Measurements from ENCODE around the gene PLAA.
A peak's percentile ranks its signal among the peaks of the same experiment; 100 is the strongest.

The PLAA gene

GRCh38 chr9:26955222-26955903, 8.3 kb upstream of the PLAA start:
- peak; percentile 81 for TF ChIP-seq SCRT2 (tag by site-specific recombination; IDR thresholded peaks at IDR 0.05)
- no peak for TF ChIP-seq ZNF16 (tag by site-specific recombination; IDR thresholded peaks at IDR 0.05; ENCODE audit: low read depth)
- peak; percentile 58 for TF ChIP-seq SP2 (tag by site-specific recombination; IDR thresholded peaks at IDR 0.05)
- no peak for TF ChIP-seq ZNF416 (tag by site-specific recombination; IDR thresholded peaks at IDR 0.05)
- TF ChIP-seq ZNF10 (tag by site-specific recombination; IDR thresholded peaks at IDR 0.05): no peak
- TF ChIP-seq ZBTB44 (tag by site-specific recombination; IDR thresholded peaks at IDR 0.05): 0 out of 2 replicates have a peak, but pooled peaks have one; percentile 44
- TF ChIP-seq ZSCAN30 (tag by site-specific recombination; IDR thresholded peaks at IDR 0.05): peak; percentile 64; the same call in 1 of the 2 replicates
- TF ChIP-seq PATZ1 (tag by site-specific recombination; IDR thresholded peaks at IDR 0.05): peak; percentile 25; the same call in 1 of the 2 replicates
- no peak for TF ChIP-seq KLF16 (tag by site-specific recombination; IDR thresholded peaks at IDR 0.05)
- no peak for TF ChIP-seq ZNF211 (tag by site-specific recombination; IDR thresholded peaks at IDR 0.05; ENCODE audit: low read depth)
- TF ChIP-seq PRDM1 (tag by site-specific recombination; IDR thresholded peaks at IDR 0.05): no peak
- no peak for TF ChIP-seq ZNF24 (tag by site-specific recombination; IDR thresholded peaks at IDR 0.05)
- no peak for TF ChIP-seq REPIN1 (tag by site-specific recombination; IDR thresholded peaks at IDR 0.05; ENCODE audit: low read depth)
- no peak for TF ChIP-seq ZNF600 (tag by site-specific recombination; IDR thresholded peaks at IDR 0.05)
- peak; percentile 44 for TF ChIP-seq PRDM10 (tag by site-specific recombination; IDR thresholded peaks at IDR 0.05)
- no peak for TF ChIP-seq ZNF426 (tag by site-specific recombination; IDR thresholded peaks at IDR 0.05)
- peak; percentile 95 for TF ChIP-seq ZNF664 (tag by site-specific recombination; IDR thresholded peaks at IDR 0.05)
- no peak for TF ChIP-seq GLIS1 (tag by site-specific recombination; IDR thresholded peaks at IDR 0.05)
- TF ChIP-seq PRDM6 (tag by site-specific recombination; IDR thresholded peaks at IDR 0.05): peak; percentile 11
- TF ChIP-seq ZBTB10 (tag by site-specific recombination; IDR thresholded peaks at IDR 0.05): no peak
- no peak for TF ChIP-seq EGR2 (tag by site-specific recombination; IDR thresholded peaks at IDR 0.05; ENCODE audit: low read depth)
- TF ChIP-seq ZNF501 (tag by site-specific recombination; IDR thresholded peaks at IDR 0.05): no peak
- CTCF ChIA-PET: interaction anchor here (0.6 to 1.7 kb wide), 6 partner anchors 11 to 299 kb away, joined by 3 to 6 read pairs (median 4); partner anchors contain the start of gene CAAP1

More at GRCh38 chr9:26955222-26955903, 8.3 kb upstream of the PLAA start:
- Histone ChIP-seq H3K36me3 (ENCODE audit: control insufficient read depth in 2 of 2, insufficient read depth in 1 of 2, low read length in 2 of 2) (no peaks in the 10 kb centered on the region), H3K9me3 (ENCODE audit: control insufficient read depth, insufficient read depth, low read depth, low read length) (no peaks in the 10 kb centered on the region), H3K27ac (ENCODE audit: extremely low read depth, low read depth, low read length) (peak overlapping the region; percentile 97), H3K4me3 (ENCODE audit: low read depth, low read length) (peak overlapping the region; percentile 70), H3K4me1 (ENCODE audit: control insufficient read depth, insufficient read depth, low read length) (peaks cover 9% of the 10 kb centered on the region)
- POLR2A ChIA-PET: interaction anchor here (0.6 to 3.2 kb wide), 8 partner anchors 8 to 302 kb away, joined by 3 to 32 read pairs (median 4); partner anchors contain the start of genes CAAP1 and PLAA
